Measurements from ENCODE around the gene RASGRP2.
A peak's percentile ranks its signal among the peaks of the same experiment; 100 is the strongest.

Gene RASGRP2

GRCh38 chr11:64743591-64744543 is at the start of gene RASGRP2:
Gene RASGRP2 (minus strand): TSS chr11:64744142. CDS start chr11:64742866, 1,276 bp downstream.
- TF ChIP-seq CTCF (IDR thresholded peaks at IDR 0.05; ENCODE audit: low read depth, low read length, missing control alignments), result peak; percentile 63
- peak within 1 kb of the TSS; percentile 49 for H3K4me3 ChIP-seq (ENCODE audit: low read depth, low read length)
- no peak for DNase-seq (ENCODE audit: low read depth)

- H3K4me3 ChIP-seq (ENCODE audit: low read depth, low read length), result no peak overlapping the region
- DNase-seq (ENCODE audit: low read depth), result no peak
- TF ChIP-seq CTCF (IDR thresholded peaks at IDR 0.05; ENCODE audit: low read depth, low read length, missing control alignments), result no peak
Measured at GRCh38 chr11:64792482-64792881, 48.5 kb upstream of the RASGRP2 start.

- no peak overlapping the region for H3K4me3 ChIP-seq (ENCODE audit: low read depth, low read length)
- no peak for DNase-seq (ENCODE audit: low read depth)
- no peak for TF ChIP-seq CTCF (IDR thresholded peaks at IDR 0.05; ENCODE audit: low read depth, low read length, missing control alignments)
Measured at GRCh38 chr11:64791781-64792291, 47.9 kb upstream of the RASGRP2 start.

GRCh38 chr11:64790205-64791095 is 46.5 kb upstream of the RASGRP2 start:
- no peak for TF ChIP-seq CTCF (IDR thresholded peaks at IDR 0.05; ENCODE audit: low read depth, low read length, missing control alignments)
- no peak for DNase-seq (ENCODE audit: low read depth)
- no peak overlapping the region for H3K4me3 ChIP-seq (ENCODE audit: low read depth, low read length)

- TF ChIP-seq CTCF (IDR thresholded peaks at IDR 0.05; ENCODE audit: low read depth, low read length, missing control alignments), result no peak
- no peak for DNase-seq (ENCODE audit: low read depth)
- no peak overlapping the region for H3K4me3 ChIP-seq (ENCODE audit: low read depth, low read length)
Measured at GRCh38 chr11:64789331-64790204, 45.6 kb upstream of the RASGRP2 start.
